ENCODE data around the gene GCSAML.
"Not testable (repeated sequence)": the region's sequence is repeated elsewhere in the genome, so short reads cannot be mapped to it uniquely, and the experiment has no call there.

The GCSAML gene

DNA sequence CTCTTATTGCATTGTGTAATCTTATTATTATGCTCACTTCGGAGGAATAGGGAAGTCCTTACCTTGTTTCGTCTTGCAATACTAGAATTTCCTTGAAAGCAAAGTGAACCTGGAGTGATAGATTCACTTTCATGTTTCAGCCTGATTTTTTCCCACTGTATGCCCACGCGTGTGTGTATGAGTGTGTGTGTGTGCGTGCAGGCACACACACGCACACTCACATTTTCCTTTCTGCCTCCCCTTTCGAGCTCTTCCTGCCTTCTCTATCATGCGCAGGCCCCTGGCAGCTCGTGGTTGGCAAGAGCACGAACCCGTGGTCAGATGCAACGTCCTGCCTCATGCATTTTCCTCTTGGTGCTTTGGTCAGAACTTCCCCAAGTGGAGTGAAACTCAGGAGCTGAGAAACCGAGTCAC lies at the start of gene GCSAML:
GCSAML (plus strand) TSS at position 366 of the 414 bp plus-strand sequence. CDS start 58 bp downstream, outside the sequence.
- no peak for FAIRE-seq

DNA sequence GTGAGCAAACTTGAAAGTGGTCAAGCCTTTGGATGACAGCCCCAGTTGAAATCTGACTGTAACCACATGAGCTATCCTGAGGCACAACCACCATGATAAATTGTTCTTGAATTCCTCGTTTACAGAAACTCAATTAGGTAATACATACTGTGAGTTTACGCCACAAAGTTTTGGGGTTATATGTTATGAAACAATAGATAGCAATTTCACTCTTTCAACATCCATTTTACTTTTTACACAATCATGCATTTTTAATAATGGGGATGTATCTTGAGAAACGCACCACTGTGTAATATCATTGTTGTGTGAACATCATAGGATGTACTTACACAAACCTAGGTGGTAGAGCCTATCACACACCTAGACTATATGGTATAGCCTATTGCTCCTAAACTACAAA lies 48.1 kb upstream of the GCSAML start:
- no peak for FAIRE-seq

DNA sequence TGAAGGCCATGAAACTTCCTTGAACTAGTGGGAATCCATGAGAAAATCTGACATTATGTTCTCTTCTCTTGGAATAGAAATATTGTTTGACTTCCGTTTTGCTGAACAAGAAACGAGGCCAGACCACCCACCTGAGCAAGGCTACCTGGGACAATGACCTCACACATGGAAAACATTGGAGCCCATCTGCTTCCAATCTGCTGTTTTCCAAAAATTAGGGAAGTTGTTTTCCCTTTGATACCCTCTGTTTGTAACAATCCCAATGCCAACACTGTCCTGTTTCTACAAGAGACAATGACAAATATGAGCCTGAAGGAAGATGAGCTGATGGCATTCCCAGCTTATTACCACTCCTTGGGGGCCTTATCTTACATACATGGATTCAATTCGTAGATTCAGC lies 42.1 kb upstream of the GCSAML start:
- FAIRE-seq: no peak

DNA sequence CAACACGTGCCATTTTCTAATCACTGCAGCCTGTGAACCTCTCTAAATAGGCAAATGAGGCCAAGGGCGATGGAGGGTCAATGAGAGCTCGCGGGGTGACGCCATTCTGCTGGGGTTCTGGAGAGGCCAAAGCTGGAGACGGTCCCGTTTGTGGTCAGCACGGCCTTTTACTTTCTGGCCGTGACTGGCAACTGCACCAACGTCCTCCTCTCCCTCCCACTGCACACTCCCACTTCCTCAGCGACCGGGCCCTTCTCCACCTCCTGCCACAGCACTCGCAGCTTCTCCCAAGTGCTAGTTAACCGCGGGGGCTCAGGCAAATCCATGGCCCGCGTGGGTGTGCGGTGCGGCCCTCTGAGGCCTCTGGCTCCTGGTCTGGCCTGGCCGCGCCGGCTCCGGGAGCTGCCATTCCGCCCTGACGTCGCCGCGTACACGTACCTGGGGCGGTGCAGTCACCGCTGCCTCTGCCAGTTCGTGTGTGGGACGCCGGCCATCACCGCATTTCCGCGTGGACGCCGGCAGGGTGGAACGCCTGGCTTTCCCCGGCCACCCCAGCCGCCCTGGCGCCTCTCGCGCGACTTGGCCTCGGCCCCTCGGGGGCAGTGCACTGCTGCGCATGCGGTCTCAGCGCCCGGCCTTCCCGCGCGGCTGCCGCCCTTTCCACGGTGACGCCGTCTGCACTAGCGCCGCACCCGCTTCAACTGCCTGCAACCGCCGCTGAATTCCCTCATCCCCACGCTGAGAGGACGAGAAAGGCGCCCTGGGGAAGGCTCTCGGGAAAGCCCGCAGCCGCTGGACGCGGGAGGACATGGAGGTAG lies 30.9 kb upstream of the GCSAML start:
- no peak for FAIRE-seq

DNA sequence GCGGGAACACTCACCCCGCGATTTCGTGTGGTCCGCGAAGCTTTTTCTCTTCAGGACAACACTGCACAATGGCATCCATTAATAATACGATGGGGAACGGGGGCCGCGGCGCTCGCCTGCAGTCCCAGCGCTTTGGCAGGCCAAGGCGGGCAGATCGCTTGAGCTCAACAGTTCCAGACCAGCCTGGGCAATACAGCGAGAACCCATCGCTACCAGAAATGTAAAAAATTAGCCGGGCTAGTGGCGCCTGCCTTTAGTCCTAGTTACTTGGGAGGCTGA lies 30.4 kb upstream of the GCSAML start:
- FAIRE-seq: no peak

DNA sequence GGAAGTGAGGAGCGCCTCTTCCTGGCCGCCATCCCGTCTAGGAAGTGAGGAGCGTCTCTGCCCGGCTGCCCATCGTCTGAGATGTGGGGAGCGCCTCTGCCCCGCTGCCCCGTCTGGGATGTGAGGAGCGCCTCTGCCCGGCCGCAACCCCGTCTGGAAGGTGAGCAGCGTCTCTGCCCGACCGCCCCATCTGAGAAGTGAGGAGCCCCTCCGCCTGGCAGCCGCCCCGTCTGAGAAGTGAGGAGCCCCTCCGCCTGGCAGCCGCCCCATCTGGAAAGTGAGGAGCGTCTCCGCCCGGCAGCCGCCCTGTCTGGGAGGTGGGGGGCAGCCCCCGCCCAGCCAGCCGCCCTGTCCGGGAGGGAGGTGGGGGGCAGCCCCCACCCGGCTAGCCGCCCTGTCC lies 27.0 kb upstream of the GCSAML start:
- not testable (repeated sequence) for FAIRE-seq

DNA sequence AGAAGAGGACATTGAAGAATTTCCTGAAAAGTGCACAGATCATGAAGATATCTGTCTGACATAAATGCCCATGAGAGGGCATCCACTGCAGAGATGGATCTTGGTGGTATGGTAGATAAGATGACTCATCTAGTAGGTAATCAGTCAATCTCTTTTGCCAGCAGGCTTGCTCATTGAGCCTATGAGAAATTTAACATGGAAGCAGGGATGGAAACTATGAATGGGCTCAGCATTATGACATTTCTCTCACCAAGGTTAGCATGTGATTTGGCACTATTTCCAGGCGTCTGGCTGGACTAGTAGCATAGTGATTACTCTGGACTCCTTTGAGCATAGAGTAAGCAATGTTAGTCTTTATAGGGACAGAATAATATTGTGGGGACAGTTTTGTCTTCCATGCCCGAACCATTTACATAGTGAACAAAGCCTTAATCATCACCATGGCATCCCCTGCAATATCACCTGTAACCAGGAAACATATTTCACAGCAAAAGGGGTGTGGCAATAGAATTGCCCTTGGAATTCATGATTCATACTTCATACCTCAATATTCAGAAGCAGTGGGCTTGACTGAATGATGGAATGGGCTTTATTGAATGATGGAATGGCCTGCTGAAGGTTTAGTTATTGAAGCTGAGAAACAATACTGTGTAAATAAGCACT lies 20.0 kb upstream of the GCSAML start:
- no peak for FAIRE-seq

DNA sequence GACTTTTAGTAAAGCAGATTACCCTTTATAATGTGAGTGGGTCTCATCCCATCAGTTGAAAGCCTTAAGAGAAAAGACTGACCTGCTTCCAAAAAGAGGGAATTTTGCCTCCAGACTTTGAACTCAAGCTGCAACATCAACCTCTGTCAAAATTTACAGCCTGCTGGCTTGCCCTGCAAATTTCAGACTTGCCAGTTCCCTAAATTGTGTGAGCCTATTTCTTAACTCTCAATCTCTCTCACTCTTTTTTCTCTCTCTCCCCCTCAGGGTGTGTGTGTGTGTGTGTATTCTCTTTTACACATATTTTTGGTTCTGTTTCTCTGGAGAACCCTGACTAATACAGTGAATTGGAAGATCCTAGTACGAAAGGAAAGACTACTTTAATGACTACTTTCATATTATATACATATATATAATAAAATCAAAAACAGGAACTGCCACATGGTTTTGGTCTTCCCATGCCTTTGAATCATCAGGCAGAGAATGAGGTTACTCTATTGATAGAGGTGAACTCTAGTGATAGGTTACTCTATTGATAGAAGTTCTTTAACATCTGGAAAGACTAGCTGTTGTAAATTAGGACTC lies 19.1 kb upstream of the GCSAML start:
- FAIRE-seq: no peak

DNA sequence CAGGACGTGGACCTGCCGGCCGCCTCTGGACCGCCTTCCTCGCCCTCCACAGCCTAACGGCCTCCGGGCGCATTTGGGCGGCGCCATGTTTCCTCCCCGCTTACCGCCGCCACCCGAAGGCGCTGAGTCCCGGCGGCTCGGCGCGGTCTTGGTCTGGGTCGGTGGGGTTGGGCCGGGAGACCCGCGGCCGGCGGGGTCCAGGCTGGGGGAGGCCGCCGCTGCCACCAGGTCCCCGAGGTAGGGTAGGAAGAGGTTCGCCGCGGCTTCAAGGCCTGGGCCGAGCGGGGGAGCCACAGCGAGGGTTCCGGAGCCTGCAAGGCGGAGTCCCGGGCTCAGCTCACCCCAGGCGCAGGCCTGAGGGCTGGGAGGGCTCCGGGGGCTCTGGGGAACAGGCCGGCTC lies 18.1 kb upstream of the GCSAML start:
- no peak for FAIRE-seq

DNA sequence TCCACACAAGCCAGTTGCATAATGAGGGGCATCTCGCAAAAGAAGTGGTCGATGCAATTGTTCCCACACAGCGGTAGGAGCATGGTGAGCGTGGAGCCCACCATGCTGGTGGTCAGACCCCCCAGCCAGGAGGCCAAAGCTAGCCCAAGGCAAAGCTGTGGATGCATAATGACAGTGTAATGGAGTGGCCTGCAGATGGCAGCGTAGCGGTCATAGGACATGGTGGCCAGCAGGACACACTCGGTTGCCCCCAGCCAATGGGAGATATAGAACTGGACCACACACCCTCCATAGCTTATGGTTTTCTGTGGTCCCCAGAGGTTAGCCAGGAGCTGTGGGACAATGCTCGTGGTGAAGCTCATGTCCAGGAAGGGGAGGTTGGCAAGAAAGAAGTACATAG lies 17.0 kb upstream of the GCSAML start:
- no peak for FAIRE-seq

DNA sequence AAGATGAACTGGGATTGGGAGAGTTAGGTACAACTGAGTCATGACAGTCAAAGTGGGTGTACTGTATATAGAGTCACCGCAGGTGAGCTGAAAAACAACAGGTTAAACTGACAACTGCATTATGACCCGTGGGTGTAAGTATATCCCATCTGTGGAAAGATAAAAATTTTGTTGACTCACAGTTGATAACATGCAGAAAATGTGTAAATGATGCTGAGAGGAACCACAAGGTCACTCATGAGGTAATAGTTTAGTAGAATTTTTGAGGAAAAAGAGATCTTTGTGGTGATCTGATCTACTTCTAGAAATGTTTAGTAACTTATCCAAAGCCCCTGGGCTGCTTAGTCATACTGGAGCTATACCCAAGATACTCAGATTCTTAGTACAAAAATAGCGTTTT lies 13.5 kb upstream of the GCSAML start:
- no peak for FAIRE-seq

DNA sequence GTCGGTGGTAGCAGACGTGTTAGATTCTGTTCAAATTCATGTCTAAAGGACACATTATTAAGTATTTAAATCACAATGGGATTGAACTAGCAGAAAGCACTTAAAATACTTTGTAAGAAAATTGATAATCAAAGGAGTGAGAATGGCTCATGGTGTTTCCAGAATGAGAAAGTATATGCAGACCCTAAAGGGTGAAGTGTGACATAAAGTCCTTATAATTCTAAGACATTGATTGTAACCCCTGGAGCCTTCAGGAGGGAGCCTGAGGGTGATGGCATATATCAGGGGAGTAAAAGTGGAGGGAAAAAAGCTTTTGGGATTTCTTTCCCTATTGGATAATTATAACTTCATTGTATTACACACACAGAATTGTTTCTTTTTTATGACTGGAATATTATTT lies 12.6 kb upstream of the GCSAML start, which contains the start of gene OR2C3:
OR2C3 (minus strand) TSS at position 101 of the 400 bp plus-strand sequence. CDS start 3,929 bp downstream, outside the sequence.
- no peak for FAIRE-seq

DNA sequence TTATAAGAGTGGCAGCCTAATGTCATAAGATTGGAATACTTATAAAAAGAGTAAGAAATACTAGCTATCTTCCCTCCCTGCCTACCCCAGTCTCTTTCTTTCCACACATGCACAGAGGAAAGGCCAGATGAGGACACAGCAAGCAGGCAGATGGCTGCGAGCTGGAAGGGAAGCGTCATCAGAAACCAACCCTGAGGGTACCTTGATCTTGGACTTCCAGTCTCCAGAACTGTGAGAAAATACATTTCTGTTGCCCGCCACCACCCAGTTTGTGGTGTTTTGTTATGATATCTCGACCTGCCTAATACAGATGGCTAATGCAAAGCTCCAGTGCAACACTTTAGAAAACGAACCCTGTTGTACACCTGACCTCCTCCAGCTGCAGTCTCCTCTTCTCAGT lies 10.4 kb upstream of the GCSAML start:
- no peak for FAIRE-seq

DNA sequence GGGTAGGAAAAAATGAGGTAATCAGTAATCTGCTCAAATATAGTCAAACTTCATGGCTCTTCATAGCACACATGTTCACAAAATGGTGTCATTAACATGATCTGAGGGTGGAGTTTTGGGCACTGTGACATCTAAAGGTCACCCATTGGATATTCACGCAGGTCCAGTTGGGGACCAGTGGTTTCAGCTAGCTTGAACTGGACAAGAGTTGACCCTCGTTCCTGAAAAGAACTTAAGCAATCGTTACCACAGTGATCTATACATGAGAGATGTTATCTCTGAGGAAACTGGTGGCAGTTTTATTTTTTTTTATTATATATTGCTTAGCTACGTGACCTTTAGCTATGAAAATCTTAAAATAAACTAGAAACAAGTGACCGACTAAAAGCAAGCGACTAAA lies 9.7 kb upstream of the GCSAML start:
- no peak for FAIRE-seq

DNA sequence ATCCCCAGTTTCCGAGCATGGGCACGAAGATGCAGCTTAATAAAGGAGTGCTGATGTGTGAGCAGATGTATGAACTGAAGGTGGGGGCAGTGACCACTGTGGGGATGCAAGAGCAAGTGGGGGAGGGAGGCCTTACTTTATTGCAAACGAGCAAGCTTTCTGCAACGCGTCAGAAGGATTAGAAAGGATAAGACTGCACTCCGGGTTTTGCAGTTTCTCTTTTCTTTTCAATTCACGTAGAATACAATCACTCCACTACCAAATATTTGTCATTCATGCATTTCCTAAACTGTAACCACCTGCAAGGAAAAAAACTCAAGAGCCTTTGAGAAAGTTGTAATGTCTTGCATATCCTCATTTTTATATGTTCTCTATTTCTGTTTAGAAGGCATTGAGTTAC lies 8.4 kb upstream of the GCSAML start:
- no peak for FAIRE-seq

DNA sequence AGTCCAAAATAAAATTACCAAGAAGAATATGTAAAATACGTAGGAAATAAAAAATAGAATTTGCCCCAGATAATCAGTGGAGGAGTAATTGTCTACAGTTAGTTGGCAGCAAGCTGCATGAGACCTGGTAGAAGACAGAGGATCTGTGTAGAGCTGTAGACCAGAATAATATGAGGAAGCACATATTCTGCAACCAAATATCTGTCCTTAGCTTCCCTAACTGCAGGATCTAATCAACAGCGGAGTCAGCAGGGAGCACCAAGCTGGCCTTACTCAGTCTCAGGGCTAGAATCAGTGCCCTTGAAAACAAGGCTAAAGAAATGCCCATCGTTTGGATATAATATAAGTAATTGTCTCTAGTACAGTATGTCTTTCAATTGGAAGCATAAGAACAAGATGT lies 6.1 kb upstream of the GCSAML start:
- no peak for FAIRE-seq

DNA sequence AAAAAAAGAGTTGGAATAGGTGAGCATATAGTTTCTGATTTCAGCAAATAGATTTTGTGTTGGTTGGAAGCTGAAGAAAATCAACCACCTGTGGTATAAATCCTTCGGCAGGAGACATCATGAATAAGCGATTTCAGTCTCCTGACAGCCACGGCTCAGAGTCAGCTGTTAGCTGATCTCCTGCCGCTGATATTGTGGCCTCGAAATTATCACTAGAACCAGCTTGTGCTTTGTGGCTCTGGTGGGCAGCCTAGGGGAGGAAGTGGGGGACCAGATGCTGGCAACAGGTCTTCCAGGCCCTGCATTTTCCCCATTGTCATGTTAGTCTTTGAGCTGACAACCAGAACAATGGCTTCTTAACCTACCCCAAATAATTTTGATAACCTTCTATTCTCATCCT lies 842 bp upstream of the GCSAML start:
- FAIRE-seq: no peak

DNA sequence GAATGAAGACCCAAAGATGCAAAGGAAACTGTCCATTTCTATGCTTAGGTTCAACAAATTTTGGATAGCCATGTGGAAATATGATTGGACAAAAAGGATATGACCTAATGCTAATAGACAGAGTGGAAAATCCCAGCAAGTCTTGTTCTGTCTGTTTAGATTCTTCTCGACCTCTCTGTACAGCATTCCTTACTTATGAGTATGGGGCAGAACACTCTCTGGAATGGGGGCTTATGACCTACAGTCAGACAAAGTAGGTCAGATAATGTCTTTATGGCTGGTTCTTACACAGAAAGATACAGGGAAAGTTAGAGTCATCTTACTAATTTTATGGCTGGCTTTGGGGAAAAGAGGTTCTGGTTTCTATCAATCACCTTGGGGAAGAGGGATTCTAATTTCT lies 2.8 kb downstream of the GCSAML start:
- FAIRE-seq: no peak

DNA sequence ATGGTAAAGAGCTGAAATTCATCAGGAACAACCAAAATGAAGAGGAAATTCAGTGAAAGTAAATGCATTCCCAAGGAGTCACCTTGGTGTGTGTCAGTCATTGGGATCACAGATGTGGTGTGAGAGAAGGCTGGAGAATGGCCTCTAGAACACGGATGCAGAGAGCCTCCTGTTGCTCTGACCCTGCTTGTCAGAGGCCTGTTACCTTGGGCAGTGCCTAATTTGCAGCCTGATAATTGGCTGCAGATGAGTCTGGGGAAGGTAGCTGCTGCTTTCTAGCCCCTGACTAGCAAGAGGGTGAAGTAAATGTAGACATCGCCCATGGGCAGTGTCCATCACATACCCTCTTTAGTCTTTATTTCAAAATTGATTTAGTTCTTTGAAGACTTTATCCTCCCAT lies 3.3 kb downstream of the GCSAML start:
- no peak for FAIRE-seq

DNA sequence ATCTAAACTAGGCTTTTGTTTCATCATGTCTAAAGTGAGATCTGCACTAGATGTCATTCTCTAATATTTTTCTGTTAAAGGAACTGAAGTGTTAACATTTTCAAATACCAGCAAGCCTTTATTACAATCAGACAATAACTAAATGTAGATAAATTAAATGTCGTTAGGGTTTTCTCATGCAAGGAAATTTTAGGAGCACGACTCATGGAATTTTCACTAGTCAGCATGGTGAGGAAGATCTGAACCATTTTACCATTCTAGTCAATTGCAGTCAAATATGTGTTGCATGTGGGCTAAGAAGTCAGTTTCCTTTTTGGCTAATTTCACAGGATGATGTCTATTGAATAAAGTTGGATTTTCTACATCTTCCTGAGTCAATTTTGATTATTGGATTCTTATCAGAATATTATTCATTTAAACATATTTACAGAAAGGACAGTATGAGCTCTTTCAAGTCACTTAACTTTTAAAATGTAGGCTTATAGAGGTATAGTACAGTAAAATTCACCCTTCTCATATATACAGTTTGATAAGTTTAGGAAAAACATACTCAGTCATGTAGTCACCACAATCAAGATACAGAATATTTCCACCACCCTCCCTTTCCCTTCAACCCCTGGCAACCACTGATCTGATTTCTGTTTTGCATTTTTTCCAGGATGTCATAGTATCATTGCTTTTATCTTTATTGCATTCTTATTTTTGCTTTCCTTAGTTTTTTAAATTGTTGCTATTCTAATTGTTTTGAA lies 9.2 kb downstream of the GCSAML start:
- FAIRE-seq: no peak

DNA sequence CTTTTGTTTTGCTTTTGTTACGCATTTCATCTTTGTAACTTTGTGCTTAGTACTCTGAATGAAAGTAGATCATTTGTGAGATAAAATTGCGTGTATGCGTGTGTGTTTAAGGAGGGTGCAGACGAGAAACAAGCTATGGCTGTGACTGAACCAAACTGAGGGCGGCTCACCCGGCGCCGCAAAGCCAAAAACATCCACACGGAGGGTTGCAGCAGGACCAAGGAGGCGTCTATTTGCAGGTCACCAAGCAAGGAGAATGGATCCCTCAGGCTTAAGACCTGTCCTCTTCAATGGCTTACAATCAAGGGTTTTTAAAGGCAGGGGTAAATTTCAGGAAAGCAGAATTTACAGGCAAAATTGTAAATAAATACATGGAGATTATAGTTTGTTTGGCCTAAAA lies 12.8 kb downstream of the GCSAML start:
- no peak for FAIRE-seq

DNA sequence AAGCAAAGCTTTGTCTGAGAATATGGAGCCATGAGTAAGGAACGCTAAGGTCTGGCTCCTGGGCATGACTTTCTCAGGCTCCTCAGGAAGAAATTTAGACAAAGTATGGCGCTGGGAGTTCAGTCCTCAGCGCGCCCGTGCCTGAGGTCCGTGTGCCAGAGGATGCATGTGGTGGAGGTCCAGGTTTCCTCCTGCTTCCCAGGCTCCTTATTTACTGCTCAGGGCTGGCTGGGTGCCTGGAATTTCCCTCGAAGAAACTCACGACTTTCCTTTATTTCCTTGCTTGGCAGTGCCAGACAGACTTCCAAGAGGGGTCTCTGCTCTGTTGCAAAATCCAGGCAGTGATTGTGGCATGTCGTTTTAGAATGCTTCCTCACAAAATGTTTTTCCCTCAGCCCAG lies 13.3 kb downstream of the GCSAML start:
- FAIRE-seq: no peak

DNA sequence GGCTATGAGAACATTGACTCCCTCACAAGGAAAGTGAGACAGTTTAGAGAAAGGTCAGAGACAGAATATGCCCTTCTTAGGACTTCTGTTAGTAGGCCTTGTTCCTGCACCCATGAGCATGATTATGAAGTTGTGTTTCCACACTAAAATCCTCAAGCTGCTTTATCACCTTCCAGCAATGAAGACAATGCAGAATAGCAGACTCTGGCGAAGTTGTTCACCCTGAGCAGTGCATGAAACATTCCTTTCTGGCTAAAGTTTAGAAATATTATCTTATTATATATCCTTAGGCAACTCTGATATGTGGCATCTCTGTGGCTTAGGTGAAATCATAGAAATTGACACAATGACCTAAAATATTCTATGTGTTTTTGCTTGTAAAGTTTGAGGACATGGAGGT lies 25.3 kb downstream of the GCSAML start:
- no peak for FAIRE-seq

DNA sequence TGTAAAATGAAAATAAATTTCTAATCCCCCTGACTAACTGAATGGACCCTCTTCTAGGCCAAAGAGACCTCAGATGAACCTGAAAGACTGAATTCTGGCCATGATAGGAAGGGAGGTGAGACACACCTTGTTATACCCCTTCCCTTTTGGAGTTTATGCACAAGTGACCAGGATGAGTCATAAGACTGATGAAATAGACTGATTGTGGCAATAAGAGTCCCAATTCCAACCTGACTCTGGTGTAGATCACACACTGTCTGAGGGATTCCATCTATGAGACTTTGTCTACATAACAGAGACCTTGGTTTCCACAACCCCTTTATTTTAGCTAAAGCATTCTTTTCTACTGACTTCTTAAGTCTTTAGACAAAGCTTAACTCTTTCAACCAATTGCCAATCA lies 25.7 kb downstream of the GCSAML start:
- no peak for FAIRE-seq
